HepG2 (cell line): ENCODE data around the gene EBF4. TPM values are rescaled to one million over a fixed set of nuclear protein-coding genes. Genes with fewer than 3 reads are reported as not detected.

Source experiments
- CBX2 ChIP-seq, 2 experiments: fragments of 200-600 bp in 1 of 2; sonication (generic); formaldehyde crosslinking in 1 of 2; IDR thresholded peaks; 2 replicates each; pipeline versions ENCODE4 v1.7.0 to v1.8.1; 2018 to 2022; ENCODE audit warnings: low read depth in 2 of 2, low read length in 1 of 2, mild to moderate bottlenecking in 1 of 2, missing genetic modification reagents in 1 of 2
- FOXC1 ChIP-seq: sonication (generic); formaldehyde crosslinking; IDR thresholded peaks from 2 replicates; pipeline ENCODE4 v1.8.0; 2022; ENCODE audit warnings: mild to moderate bottlenecking, missing genetic modification reagents, borderline replicate concordance
- HDAC6 ChIP-seq: fragments of 200-600 bp; sonication (generic); IDR thresholded peaks from 2 replicates; pipeline ENCODE4 v1.7.0; 2017; ENCODE audit warnings: mild to moderate bottlenecking, antibody characterized with exemption, low read length, low read depth
- IKZF5 ChIP-seq: IDR thresholded peaks from 2 replicates; pipeline ENCODE4 v1.6.1; 2018; ENCODE audit warnings: missing genetic modification reagents, mild to moderate bottlenecking, missing compliant biosample characterization
- MXD1 ChIP-seq: sonication (generic); formaldehyde crosslinking; IDR thresholded peaks from 2 replicates; pipeline ENCODE4 v1.4.0; 2020; ENCODE audit warnings: mild to moderate bottlenecking, missing genetic modification reagents
- MXI1 ChIP-seq: IDR thresholded peaks from 3 replicates; pipeline ENCODE4 v1.6.1; 2012; ENCODE audit warnings: low read depth, low read length, inconsistent platforms, borderline replicate concordance
- NR0B2 ChIP-seq: sonication (generic); formaldehyde crosslinking; IDR thresholded peaks from 2 replicates; pipeline ENCODE4 v1.4.0; 2020; ENCODE audit warnings: mild to moderate bottlenecking, missing genetic modification reagents
- REXO4 ChIP-seq: sonication (generic); formaldehyde crosslinking; IDR thresholded peaks from 2 replicates; pipeline ENCODE4 v1.8.0; 2022; ENCODE audit warnings: missing genetic modification reagents, mild to moderate bottlenecking, borderline replicate concordance
- RNF2 ChIP-seq: fragments of 450-650 bp; conservative IDR thresholded peaks from 2 replicates; pipeline ENCODE4 v1.6.1; 2016; ENCODE audit warnings: low read depth
- SCMH1 ChIP-seq: sonication (generic); formaldehyde crosslinking; IDR thresholded peaks from 2 replicates; pipeline ENCODE4 v1.9.0; 2021; ENCODE audit warnings: missing genetic modification reagents, mild to moderate bottlenecking, borderline replicate concordance
- SRF ChIP-seq: IDR thresholded peaks from 2 replicates; pipeline ENCODE4 v1.6.1; 2011; ENCODE audit warnings: mild to moderate bottlenecking, low read depth, low read length, moderate library complexity
- ZBTB7A ChIP-seq: sonication (generic); formaldehyde crosslinking; IDR thresholded peaks from 2 replicates; pipeline ENCODE4 v1.8.0; 2022; ENCODE audit warnings: mild to moderate bottlenecking, missing genetic modification reagents
- ZFYVE20 ChIP-seq: sonication (generic); formaldehyde crosslinking; IDR thresholded peaks from 2 replicates; pipeline ENCODE4 v1.8.0; 2023; ENCODE audit warnings: low read depth, mild to moderate bottlenecking, moderate library complexity, missing genetic modification reagents, borderline replicate concordance
- ZNF235 ChIP-seq: sonication (generic); formaldehyde crosslinking; IDR thresholded peaks from 2 replicates; pipeline ENCODE4 v1.8.1; 2023; ENCODE audit warnings: mild to moderate bottlenecking, missing genetic modification reagents, borderline replicate concordance
- ZNF552 ChIP-seq: sonication (generic); formaldehyde crosslinking; IDR thresholded peaks from 2 replicates; pipeline ENCODE4 v1.9.0; 2022; ENCODE audit warnings: missing genetic modification reagents, mild to moderate bottlenecking, borderline replicate concordance
- ZNF562 ChIP-seq: sonication (generic); formaldehyde crosslinking; IDR thresholded peaks from 2 replicates; pipeline ENCODE4 v1.8.0; 2022; ENCODE audit warnings: missing genetic modification reagents, borderline replicate concordance
- ZNF567 ChIP-seq: sonication (generic); formaldehyde crosslinking; IDR thresholded peaks from 2 replicates; pipeline ENCODE4 v1.8.1; 2023; ENCODE audit warnings: mild to moderate bottlenecking, missing genetic modification reagents, borderline replicate concordance
- ZNF891 ChIP-seq: sonication (generic); formaldehyde crosslinking; IDR thresholded peaks from 2 replicates; pipeline ENCODE4 v1.5.0; 2020; ENCODE audit warnings: mild to moderate bottlenecking, missing genetic modification reagents
- polyA plus RNA-seq, 8 experiments: library from polyadenylated mRNA; depleted of rRNA in 3 of 8; stranded (reverse) in 7 of 8; unstranded in 1 of 8; fragments of >200 nt; fragmentation: Illumina TruSeq in 4 of 8; extraction: Trizol in 4 of 8; gene quantifications; 2 replicates each; pipeline versions ENCODE4 v1.2.1 to v1.2.3, GENCODE V29; 2011 to 2016; ENCODE audit warnings: low read depth in 4 of 8, missing spikeins in 1 of 8, mixed read lengths in 1 of 8; ENCODE audit not compliant: insufficient read depth in 1 of 8
- total RNA-seq, 5 experiments: library from RNA; depleted of rRNA; stranded (reverse); fragments of >200 nt; fragmentation: Illumina TruSeq; extraction: Trizol; gene quantifications; 2 replicates each; pipeline ENCODE4 v1.2.3, GENCODE V29; 2016; ENCODE audit warnings: low read depth in 1 of 5
- TF ChIP-seq, protein P1 (sequence below): sonication (generic); formaldehyde crosslinking; IDR thresholded peaks from 2 replicates; pipeline ENCODE4 v1.4.0; 2020; ENCODE audit warnings: mild to moderate bottlenecking, missing genetic modification reagents, borderline replicate concordance
- TF ChIP-seq, protein P2 (sequence below): sonication (generic); formaldehyde crosslinking; IDR thresholded peaks from 2 replicates; pipeline ENCODE4 v1.4.0; 2020; ENCODE audit warnings: missing genetic modification reagents, borderline replicate concordance

Gene EBF4
- total and polyA plus RNA-seq, 2 of the 13 experiments (the other 11 are each of a cell fraction or from before 2014, with no cell fraction given), result 0.84 to 2.2 TPM

DNA sequence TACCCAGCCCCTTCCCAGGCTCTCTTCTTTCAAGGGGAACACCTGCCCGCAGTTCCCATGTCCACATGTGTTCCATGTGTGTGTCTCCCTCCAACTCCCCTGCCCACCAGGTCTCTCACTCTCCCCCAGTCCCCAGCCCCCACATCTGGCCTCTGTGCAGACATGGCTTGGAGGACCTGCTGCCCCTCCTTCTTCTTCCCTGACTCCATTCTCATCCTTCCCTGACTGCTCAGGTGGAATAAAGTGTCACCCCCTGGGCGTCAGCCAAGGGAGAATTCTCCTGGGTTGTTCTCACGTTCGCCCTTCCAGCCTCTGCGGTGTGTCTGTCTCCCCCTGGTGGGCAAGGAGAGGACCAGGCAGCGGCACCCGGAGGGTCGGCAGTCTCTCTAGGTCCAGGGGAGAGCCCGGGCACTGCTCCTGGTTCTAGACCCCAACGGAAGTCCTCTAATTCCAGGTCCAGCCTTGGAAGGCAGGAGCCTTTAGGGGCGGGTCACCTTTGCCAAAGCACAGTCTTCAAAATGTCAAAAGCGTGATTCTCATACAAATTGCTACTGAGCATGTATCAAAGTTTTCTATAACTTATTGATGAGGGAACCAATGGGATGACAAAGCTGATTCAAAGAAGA, 50.5 kb downstream of the EBF4 start (continued):
- TF ChIP-seq, protein P1, sequence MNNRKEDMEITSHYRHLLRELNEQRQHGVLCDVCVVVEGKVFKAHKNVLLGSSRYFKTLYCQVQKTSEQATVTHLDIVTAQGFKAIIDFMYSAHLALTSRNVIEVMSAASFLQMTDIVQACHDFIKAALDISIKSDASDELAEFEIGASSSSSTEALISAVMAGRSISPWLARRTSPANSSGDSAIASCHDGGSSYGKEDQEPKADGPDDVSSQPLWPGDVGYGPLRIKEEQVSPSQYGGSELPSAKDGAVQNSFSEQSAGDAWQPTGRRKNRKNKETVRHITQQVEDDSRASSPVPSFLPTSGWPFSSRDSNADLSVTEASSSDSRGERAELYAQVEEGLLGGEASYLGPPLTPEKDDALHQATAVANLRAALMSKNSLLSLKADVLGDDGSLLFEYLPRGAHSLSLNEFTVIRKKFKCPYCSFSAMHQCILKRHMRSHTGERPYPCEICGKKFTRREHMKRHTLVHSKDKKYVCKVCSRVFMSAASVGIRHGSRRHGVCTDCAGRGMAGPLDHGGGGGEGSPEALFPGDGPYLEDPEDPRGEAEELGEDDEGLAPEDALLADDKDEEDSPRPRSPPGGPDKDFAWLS, result no peak
- TF ChIP-seq CBX2 (IDR thresholded peaks at IDR 0.05; ENCODE audit: low read depth, low read length), result no peak
- no peak for TF ChIP-seq CBX2 (CRISPR knock-in tag; IDR thresholded peaks at IDR 0.05; ENCODE audit: low read depth)
- no peak for TF ChIP-seq SCMH1 (CRISPR knock-in tag)
- TF ChIP-seq RNF2, result 0 out of 2 replicates have a peak, but pooled peaks have one; percentile 52
- TF ChIP-seq ZNF552, result no peak
- no peak for TF ChIP-seq ZNF562
- TF ChIP-seq, protein P2, sequence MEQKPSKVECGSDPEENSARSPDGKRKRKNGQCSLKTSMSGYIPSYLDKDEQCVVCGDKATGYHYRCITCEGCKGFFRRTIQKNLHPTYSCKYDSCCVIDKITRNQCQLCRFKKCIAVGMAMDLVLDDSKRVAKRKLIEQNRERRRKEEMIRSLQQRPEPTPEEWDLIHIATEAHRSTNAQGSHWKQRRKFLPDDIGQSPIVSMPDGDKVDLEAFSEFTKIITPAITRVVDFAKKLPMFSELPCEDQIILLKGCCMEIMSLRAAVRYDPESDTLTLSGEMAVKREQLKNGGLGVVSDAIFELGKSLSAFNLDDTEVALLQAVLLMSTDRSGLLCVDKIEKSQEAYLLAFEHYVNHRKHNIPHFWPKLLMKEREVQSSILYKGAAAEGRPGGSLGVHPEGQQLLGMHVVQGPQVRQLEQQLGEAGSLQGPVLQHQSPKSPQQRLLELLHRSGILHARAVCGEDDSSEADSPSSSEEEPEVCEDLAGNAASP, result peak; percentile 26; the same call in 1 of the 2 replicates
- TF ChIP-seq SRF, result no peak
- TF ChIP-seq MXI1, result no peak
- no peak for TF ChIP-seq REXO4
- TF ChIP-seq NR0B2, result no peak
- TF ChIP-seq ZNF891, result no peak
- no peak for TF ChIP-seq ZNF235
- no peak for TF ChIP-seq MXD1 (CRISPR knock-in tag)
- TF ChIP-seq ZNF567 (CRISPR knock-in tag), result no peak
- no peak for TF ChIP-seq HDAC6
- TF ChIP-seq IKZF5 (CRISPR knock-in tag), result no peak
- TF ChIP-seq ZBTB7A (CRISPR knock-in tag), result no peak
- no peak for TF ChIP-seq ZFYVE20 (CRISPR knock-in tag)
- no peak for TF ChIP-seq FOXC1 (CRISPR knock-in tag)
